BE2C (cell line): ENCODE data around the gene FBN1.

Source experiments
- DNase-seq: peaks from one replicate; pipeline ENCODE4 v3.0.0-alpha.2; 2020
- H3K27me3 ChIP-seq: fragments of 250-450 bp; sonication (Bioruptor Pico); 2 replicates; pipeline ENCODE4 v1.5.1; 2020; ENCODE audit warnings: mild to moderate bottlenecking
- H3K36me3 ChIP-seq: fragments of 250-450 bp; sonication (Bioruptor Pico); 2 replicates; pipeline ENCODE4 v1.5.1; 2020; ENCODE audit warnings: mild to moderate bottlenecking
- H3K4me1 ChIP-seq: fragments of 250-450 bp; sonication (Bioruptor Pico); 2 replicates; pipeline ENCODE4 v1.5.1; 2020
- H3K4me3 ChIP-seq: 2 replicates; pipeline ENCODE4 v1.5.1; 2011; ENCODE audit warnings: low read depth, low read length
- H3K9me3 ChIP-seq: fragments of 250-450 bp; sonication (Bioruptor Pico); 2 replicates; pipeline ENCODE4 v1.5.1; 2020
- TF ChIP-seq, protein P1 (sequence below): IDR thresholded peaks from 2 replicates; pipeline ENCODE4 v1.5.1; 2012; ENCODE audit warnings: mild to moderate bottlenecking, low read depth, low read length

The FBN1 gene

DNA sequence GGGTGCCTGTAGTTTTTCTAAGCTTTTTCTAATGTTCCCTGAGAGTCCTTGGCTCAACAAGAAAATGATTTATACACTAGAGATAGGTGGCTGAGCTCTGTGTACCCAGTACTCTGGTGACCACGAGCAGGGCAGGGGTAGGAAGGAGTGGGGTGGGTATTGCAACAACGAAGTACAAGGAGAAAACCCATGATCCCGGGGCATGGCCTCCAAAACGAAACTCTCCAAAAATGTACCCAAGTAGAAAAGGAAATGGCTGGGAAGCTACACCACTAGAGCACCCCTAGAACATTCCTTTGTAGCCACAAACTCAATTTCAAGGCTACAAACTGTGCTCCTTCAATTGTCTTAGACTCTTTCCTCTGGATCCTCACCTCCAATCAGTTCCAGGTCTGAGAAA, 175.4 kb downstream of the FBN1 start:
- no peaks in the 10 kb centered on the region for H3K4me1 ChIP-seq
- H3K27me3 ChIP-seq: no peaks in the 10 kb centered on the region
- H3K9me3 ChIP-seq: no peaks in the 10 kb centered on the region
- H3K4me3 ChIP-seq: no peak overlapping the region
- no peaks in the 10 kb centered on the region for H3K36me3 ChIP-seq
- TF ChIP-seq, protein P1, sequence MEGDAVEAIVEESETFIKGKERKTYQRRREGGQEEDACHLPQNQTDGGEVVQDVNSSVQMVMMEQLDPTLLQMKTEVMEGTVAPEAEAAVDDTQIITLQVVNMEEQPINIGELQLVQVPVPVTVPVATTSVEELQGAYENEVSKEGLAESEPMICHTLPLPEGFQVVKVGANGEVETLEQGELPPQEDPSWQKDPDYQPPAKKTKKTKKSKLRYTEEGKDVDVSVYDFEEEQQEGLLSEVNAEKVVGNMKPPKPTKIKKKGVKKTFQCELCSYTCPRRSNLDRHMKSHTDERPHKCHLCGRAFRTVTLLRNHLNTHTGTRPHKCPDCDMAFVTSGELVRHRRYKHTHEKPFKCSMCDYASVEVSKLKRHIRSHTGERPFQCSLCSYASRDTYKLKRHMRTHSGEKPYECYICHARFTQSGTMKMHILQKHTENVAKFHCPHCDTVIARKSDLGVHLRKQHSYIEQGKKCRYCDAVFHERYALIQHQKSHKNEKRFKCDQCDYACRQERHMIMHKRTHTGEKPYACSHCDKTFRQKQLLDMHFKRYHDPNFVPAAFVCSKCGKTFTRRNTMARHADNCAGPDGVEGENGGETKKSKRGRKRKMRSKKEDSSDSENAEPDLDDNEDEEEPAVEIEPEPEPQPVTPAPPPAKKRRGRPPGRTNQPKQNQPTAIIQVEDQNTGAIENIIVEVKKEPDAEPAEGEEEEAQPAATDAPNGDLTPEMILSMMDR: no peak
- DNase-seq: no peak

DNA sequence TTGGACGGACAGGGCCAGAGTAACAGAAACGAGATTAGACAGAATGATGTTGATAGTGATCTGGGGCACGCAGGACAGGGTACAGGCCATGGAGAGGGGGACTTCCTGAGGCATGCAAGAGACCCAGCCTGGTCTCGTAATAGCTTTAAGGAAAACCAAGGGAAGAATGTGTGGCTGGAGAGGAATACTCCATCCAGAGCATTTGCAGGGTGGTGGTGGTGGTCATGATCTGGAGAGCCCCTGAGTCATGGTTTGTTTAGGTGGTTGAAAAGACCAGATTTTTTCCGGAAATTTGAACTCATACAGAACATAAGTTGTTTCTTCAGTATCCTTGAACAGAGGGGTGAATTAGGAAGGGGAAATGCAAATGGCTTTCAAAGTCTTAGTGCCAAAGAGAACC, 175.8 kb downstream of the FBN1 start:
- H3K36me3 ChIP-seq: no peaks in the 10 kb centered on the region
- TF ChIP-seq, protein P1: no peak
- DNase-seq: no peak

DNA sequence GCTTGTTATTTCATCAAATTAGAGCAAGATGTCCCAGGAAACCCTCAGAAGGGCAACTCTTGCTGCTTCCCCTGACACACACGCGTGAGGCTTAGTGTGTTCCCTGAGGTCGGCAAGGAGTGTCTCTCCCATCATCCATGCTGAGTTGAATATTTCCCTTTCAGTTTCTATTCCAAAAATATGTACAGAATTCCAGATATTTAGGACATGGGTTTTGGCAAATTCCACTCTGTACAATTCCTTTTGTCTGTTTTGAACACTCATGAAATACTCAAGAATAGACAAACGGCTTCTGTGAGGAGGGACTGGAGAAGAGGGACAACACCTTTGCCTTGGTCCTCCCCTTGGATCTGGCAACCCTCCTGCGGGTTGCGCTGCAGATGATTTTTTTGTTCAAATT, 176.2 kb downstream of the FBN1 start:
- DNase-seq: no peak
- Histone ChIP-seq H3K27me3 (no peaks in the 10 kb centered on the region), H3K4me3 (no peak overlapping the region), H3K4me1 (no peaks in the 10 kb centered on the region), H3K9me3 (peaks cover 2% of the 10 kb centered on the region; the same call in 1 of the 2 replicates), H3K36me3 (no peaks in the 10 kb centered on the region)
- TF ChIP-seq, protein P1: no peak

More for the DNA sequence above, 175.8 kb downstream of the FBN1 start:
- no peaks in the 10 kb centered on the region for H3K4me1 ChIP-seq
- no peaks in the 10 kb centered on the region for H3K27me3 ChIP-seq
- peaks cover 2% of the 10 kb centered on the region; the same call in 1 of the 2 replicates for H3K9me3 ChIP-seq
- H3K4me3 ChIP-seq: no peak overlapping the region

DNA sequence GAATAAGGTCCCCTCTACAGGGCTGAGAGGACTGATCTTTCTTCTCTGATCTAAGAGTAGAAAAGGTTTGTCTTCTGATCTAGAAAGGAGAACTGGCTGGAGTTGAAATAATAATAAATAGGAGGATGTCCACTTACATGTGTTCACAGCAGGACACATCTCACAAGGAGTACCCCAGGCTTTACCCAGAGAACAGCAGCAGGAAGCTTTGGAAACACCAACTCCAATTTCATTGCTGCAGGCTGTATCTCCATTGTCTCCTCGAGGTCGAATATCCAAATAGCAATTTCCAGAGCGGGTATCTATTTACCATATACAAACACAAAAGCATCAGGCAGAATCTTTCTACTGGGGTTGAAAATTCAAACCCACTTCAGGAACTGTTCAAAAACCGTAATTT, 177.7 kb downstream of the FBN1 start:
- TF ChIP-seq, protein P1: no peak
- Histone ChIP-seq H3K4me3 (no peak overlapping the region), H3K4me1 (no peaks in the 10 kb centered on the region), H3K27me3 (no peaks in the 10 kb centered on the region), H3K36me3 (no peaks in the 10 kb centered on the region), H3K9me3 (peaks cover 2% of the 10 kb centered on the region; the same call in 1 of the 2 replicates)
- DNase-seq: no peak

DNA sequence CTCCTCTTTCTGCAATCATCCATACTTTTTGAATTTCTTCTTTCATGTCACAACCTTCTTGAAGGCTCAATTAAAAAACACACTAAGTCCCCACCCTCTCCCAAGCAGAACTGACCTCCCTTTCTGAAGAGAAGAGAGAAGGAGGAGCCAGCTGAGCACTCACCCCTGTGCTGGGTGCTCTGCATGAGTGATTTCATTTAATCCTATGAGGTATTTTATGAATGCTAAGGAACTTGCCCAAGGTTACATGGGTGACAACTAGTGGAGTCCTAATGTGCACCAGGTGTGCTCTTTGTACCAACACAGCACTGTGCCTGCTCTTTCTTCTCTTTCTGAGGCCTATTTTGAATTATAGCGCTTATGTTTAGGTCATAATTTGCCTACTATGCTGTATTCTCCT, 178.7 kb downstream of the FBN1 start:
- Histone ChIP-seq H3K4me3 (no peak overlapping the region), H3K27me3 (no peaks in the 10 kb centered on the region), H3K4me1 (no peaks in the 10 kb centered on the region), H3K9me3 (peaks cover 2% of the 10 kb centered on the region; the same call in 1 of the 2 replicates), H3K36me3 (no peaks in the 10 kb centered on the region)
- TF ChIP-seq, protein P1: no peak
- DNase-seq: no peak

DNA sequence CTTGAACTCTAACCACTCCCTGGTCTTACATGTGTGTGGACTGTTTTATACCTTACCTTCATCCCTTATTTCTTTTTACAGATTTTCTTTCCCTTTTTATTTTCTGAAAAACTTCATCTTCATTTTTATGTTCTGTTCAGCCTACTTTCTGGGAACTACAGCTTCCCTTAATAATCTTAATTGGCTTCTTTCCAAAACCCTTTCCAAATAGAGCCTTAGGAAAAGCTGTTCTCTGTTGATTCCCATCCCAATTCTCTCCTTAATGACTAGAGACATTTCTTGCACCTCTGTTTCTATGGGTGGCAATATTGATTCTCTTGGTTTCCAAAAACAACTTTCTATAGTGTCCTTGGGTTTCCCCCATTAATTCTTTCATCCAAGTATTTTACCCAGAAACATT, 179.4 kb downstream of the FBN1 start:
- Histone ChIP-seq H3K9me3 (peaks cover 2% of the 10 kb centered on the region; the same call in 1 of the 2 replicates), H3K36me3 (no peaks in the 10 kb centered on the region), H3K4me3 (no peak overlapping the region), H3K27me3 (no peaks in the 10 kb centered on the region), H3K4me1 (no peaks in the 10 kb centered on the region)
- TF ChIP-seq, protein P1: no peak
- no peak for DNase-seq
